HepG2 (cell line): ENCODE measurements around the gene PDLIM5.

ENCODE experiments used
- EZH2 ChIP-seq: conservative IDR thresholded peaks from 2 replicates; pipeline ENCODE4 v1.6.1; 2012; ENCODE audit warnings: mild to moderate bottlenecking, low read depth, low read length, moderate library complexity
- POLR2A ChIP-seq, 2 experiments: IDR thresholded peaks; 2 replicates each; pipeline ENCODE4 v1.6.1; 2011; ENCODE audit warnings: low read depth in 2 of 2, low read length in 2 of 2, mild to moderate bottlenecking in 1 of 2, moderate library complexity in 1 of 2; ENCODE audit not compliant: insufficient read depth in 1 of 2
- SIN3A ChIP-seq: IDR thresholded peaks from 2 replicates; pipeline ENCODE4 v1.6.1; 2011; ENCODE audit warnings: low read depth, mild to moderate bottlenecking, control low read depth, low read length, borderline replicate concordance
- SUZ12 ChIP-seq: fragments of 150-350 bp; IDR thresholded peaks from 2 replicates; pipeline ENCODE4 v1.6.1; 2014; ENCODE audit warnings: low read depth, low read length
- ZNF292 ChIP-seq: sonication (generic); formaldehyde crosslinking; IDR thresholded peaks from 2 replicates; pipeline ENCODE4 v1.8.1; 2022; ENCODE audit warnings: mild to moderate bottlenecking, low read depth, missing genetic modification reagents, borderline replicate concordance
- ZSCAN29 ChIP-seq: sonication (generic); formaldehyde crosslinking; conservative IDR thresholded peaks from 2 replicates; pipeline ENCODE4 v1.4.0; 2020; ENCODE audit warnings: mild to moderate bottlenecking, missing genetic modification reagents
- TF ChIP-seq, protein P1 (sequence below): sonication (generic); formaldehyde crosslinking; IDR thresholded peaks from 2 replicates; pipeline ENCODE4 v1.4.0; 2020; ENCODE audit warnings: missing genetic modification reagents
- TF ChIP-seq, protein P2 (sequence below): sonication (generic); formaldehyde crosslinking; IDR thresholded peaks from 2 replicates; pipeline ENCODE4 v1.5.0; 2020; ENCODE audit warnings: mild to moderate bottlenecking, missing genetic modification reagents, moderate library complexity
- TF ChIP-seq, protein P3 (sequence below): sonication (generic); formaldehyde crosslinking; IDR thresholded peaks from 2 replicates; pipeline ENCODE4 v1.4.0; 2020; ENCODE audit warnings: missing genetic modification reagents
- TF ChIP-seq, protein P4 (sequence below): sonication (generic); formaldehyde crosslinking; IDR thresholded peaks from 2 replicates; pipeline ENCODE4 v1.4.0; 2020; ENCODE audit warnings: missing genetic modification reagents

DNA sequence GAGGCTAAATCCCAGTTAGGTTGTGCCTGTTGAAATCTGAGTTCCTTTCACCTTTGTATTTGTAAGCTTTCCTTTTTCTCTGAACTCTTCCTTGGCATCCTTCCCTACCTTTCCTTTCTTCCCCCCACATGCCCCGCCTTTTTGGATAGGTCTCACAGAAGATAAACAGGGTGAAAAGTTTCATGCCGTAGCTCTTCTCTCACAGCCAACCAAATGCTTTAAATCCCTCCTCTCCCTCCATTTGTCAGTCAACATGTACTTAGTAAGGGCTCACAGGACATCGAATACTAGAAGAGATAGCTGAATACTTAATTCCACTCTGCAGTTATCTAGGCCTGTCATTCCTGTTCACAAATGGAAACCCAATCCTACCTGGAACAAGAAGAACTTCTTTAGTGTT is 198.9 kb downstream of the PDLIM5 start:
- TF ChIP-seq SIN3A: no peak
- TF ChIP-seq, protein P1, sequence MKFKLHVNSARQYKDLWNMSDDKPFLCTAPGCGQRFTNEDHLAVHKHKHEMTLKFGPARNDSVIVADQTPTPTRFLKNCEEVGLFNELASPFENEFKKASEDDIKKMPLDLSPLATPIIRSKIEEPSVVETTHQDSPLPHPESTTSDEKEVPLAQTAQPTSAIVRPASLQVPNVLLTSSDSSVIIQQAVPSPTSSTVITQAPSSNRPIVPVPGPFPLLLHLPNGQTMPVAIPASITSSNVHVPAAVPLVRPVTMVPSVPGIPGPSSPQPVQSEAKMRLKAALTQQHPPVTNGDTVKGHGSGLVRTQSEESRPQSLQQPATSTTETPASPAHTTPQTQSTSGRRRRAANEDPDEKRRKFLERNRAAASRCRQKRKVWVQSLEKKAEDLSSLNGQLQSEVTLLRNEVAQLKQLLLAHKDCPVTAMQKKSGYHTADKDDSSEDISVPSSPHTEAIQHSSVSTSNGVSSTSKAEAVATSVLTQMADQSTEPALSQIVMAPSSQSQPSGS (CRISPR knock-in tag): no peak
- TF ChIP-seq EZH2: no peak
- no peak for TF ChIP-seq ZSCAN29 (CRISPR knock-in tag)
- TF ChIP-seq, protein P2, sequence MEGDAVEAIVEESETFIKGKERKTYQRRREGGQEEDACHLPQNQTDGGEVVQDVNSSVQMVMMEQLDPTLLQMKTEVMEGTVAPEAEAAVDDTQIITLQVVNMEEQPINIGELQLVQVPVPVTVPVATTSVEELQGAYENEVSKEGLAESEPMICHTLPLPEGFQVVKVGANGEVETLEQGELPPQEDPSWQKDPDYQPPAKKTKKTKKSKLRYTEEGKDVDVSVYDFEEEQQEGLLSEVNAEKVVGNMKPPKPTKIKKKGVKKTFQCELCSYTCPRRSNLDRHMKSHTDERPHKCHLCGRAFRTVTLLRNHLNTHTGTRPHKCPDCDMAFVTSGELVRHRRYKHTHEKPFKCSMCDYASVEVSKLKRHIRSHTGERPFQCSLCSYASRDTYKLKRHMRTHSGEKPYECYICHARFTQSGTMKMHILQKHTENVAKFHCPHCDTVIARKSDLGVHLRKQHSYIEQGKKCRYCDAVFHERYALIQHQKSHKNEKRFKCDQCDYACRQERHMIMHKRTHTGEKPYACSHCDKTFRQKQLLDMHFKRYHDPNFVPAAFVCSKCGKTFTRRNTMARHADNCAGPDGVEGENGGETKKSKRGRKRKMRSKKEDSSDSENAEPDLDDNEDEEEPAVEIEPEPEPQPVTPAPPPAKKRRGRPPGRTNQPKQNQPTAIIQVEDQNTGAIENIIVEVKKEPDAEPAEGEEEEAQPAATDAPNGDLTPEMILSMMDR (CRISPR knock-in tag): no peak
- TF ChIP-seq, protein P3, sequence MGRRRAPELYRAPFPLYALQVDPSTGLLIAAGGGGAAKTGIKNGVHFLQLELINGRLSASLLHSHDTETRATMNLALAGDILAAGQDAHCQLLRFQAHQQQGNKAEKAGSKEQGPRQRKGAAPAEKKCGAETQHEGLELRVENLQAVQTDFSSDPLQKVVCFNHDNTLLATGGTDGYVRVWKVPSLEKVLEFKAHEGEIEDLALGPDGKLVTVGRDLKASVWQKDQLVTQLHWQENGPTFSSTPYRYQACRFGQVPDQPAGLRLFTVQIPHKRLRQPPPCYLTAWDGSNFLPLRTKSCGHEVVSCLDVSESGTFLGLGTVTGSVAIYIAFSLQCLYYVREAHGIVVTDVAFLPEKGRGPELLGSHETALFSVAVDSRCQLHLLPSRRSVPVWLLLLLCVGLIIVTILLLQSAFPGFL (CRISPR knock-in tag): no peak
- TF ChIP-seq, protein P4, sequence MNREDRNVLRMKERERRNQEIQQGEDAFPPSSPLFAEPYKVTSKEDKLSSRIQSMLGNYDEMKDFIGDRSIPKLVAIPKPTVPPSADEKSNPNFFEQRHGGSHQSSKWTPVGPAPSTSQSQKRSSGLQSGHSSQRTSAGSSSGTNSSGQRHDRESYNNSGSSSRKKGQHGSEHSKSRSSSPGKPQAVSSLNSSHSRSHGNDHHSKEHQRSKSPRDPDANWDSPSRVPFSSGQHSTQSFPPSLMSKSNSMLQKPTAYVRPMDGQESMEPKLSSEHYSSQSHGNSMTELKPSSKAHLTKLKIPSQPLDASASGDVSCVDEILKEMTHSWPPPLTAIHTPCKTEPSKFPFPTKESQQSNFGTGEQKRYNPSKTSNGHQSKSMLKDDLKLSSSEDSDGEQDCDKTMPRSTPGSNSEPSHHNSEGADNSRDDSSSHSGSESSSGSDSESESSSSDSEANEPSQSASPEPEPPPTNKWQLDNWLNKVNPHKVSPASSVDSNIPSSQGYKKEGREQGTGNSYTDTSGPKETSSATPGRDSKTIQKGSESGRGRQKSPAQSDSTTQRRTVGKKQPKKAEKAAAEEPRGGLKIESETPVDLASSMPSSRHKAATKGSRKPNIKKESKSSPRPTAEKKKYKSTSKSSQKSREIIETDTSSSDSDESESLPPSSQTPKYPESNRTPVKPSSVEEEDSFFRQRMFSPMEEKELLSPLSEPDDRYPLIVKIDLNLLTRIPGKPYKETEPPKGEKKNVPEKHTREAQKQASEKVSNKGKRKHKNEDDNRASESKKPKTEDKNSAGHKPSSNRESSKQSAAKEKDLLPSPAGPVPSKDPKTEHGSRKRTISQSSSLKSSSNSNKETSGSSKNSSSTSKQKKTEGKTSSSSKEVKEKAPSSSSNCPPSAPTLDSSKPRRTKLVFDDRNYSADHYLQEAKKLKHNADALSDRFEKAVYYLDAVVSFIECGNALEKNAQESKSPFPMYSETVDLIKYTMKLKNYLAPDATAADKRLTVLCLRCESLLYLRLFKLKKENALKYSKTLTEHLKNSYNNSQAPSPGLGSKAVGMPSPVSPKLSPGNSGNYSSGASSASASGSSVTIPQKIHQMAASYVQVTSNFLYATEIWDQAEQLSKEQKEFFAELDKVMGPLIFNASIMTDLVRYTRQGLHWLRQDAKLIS (CRISPR knock-in tag): no peak
- TF ChIP-seq ZNF292 (CRISPR knock-in tag): no peak
- TF ChIP-seq POLR2A (IDR thresholded peaks at IDR 0.05; ENCODE audit: insufficient read depth in 1 of 2, low read depth in 2 of 2, low read length in 2 of 2): no peak
- TF ChIP-seq SUZ12: no peak
